Femur (tissue), 1 donor: ENCODE results near the gene DNAH10.

Experiments
- DNase-seq: peaks from one replicate; pipeline ENCODE4 v3.0.0-alpha.2; 2017

DNAH10 gene

GRCh38 chr12:123976227-123976826 lies 214.2 kb downstream of the DNAH10 start:
- DNase-seq: no peak

GRCh38 chr12:123979566-123979965 lies 217.5 kb downstream of the DNAH10 start:
- no peak for DNase-seq

- DNase-seq: no peak
These were observed 220.2 kb downstream of the DNAH10 start for GRCh38 chr12:123982269-123982668.

- DNase-seq: peak; percentile 36
These were observed 221.9 kb downstream of the DNAH10 start for GRCh38 chr12:123983822-123984485.

GRCh38 chr12:123984903-123985302 lies 222.8 kb downstream of the DNAH10 start:
- DNase-seq: no peak
